ENCODE measurements around the gene GLTP.
"Not testable (repeated sequence)": the region's sequence is repeated elsewhere in the genome, so short reads cannot be mapped to it uniquely, and the experiment has no call there.

Gene GLTP

DNA sequence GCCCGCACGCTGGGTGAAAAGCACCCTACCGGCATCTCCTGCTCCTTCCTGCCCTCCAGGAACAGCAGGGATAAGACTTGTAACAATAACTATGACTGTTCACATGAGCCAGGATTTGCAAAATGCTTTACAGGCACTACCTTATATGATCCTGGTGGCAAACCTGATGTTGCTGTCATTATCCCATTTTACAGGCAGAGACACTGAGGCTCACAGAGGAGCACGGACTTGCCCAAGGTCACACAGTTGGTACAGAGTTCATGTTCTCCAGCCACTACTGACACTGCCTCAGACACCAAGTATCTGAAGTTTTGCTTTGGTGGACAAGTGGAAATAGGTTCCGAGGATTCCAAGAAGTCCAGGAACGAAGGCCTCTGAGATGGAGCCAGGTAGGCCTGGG is 22.6 kb downstream of the GLTP start:
- no peaks in the 10 kb centered on the region for H3K79me2 ChIP-seq (ENCODE audit: insufficient read depth, low read length)
- H2AFZ ChIP-seq (ENCODE audit: low read length), result no peak overlapping the region
- H3K4me2 ChIP-seq (ENCODE audit: low read depth, low read length, poor library complexity, severe bottlenecking), result no peak overlapping the region
- H3F3A ChIP-seq (ENCODE audit: low read depth), result no peaks in the 10 kb centered on the region
- TF ChIP-seq EZH2phosphoT487 (IDR thresholded peaks at IDR 0.05; ENCODE audit: borderline replicate concordance), result no peak
- TF ChIP-seq, protein P1, sequence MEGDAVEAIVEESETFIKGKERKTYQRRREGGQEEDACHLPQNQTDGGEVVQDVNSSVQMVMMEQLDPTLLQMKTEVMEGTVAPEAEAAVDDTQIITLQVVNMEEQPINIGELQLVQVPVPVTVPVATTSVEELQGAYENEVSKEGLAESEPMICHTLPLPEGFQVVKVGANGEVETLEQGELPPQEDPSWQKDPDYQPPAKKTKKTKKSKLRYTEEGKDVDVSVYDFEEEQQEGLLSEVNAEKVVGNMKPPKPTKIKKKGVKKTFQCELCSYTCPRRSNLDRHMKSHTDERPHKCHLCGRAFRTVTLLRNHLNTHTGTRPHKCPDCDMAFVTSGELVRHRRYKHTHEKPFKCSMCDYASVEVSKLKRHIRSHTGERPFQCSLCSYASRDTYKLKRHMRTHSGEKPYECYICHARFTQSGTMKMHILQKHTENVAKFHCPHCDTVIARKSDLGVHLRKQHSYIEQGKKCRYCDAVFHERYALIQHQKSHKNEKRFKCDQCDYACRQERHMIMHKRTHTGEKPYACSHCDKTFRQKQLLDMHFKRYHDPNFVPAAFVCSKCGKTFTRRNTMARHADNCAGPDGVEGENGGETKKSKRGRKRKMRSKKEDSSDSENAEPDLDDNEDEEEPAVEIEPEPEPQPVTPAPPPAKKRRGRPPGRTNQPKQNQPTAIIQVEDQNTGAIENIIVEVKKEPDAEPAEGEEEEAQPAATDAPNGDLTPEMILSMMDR (conservative IDR thresholded peaks at IDR 0.05; ENCODE audit: low read length), result no peak
- H3K4me3 ChIP-seq (ENCODE audit: low read length, poor library complexity, severe bottlenecking), result no peak overlapping the region
- H3K36me3 ChIP-seq (ENCODE audit: insufficient read depth, low read length), result peaks cover 32% of the 10 kb centered on the region; the same call in 1 of the 2 replicates
- H4K20me1 ChIP-seq (ENCODE audit: insufficient read depth, low read length, poor library complexity, severe bottlenecking), result no peaks in the 10 kb centered on the region
- H3K9ac ChIP-seq (ENCODE audit: low read depth, low read length, poor library complexity, severe bottlenecking), result no peak overlapping the region
- H3K4me1 ChIP-seq (ENCODE audit: insufficient read depth, low read length, poor library complexity, severe bottlenecking), result no peaks in the 10 kb centered on the region
- H3K9me3 ChIP-seq (ENCODE audit: insufficient read depth, low read depth, low read length), result no peaks in the 10 kb centered on the region
- no peaks in the 10 kb centered on the region for H3K9me2 ChIP-seq (replicated peaks; ENCODE audit: low read depth, low read length)
- H3K27me3 ChIP-seq (ENCODE audit: insufficient read depth, low read length, poor library complexity, severe bottlenecking), result no peaks in the 10 kb centered on the region

DNA sequence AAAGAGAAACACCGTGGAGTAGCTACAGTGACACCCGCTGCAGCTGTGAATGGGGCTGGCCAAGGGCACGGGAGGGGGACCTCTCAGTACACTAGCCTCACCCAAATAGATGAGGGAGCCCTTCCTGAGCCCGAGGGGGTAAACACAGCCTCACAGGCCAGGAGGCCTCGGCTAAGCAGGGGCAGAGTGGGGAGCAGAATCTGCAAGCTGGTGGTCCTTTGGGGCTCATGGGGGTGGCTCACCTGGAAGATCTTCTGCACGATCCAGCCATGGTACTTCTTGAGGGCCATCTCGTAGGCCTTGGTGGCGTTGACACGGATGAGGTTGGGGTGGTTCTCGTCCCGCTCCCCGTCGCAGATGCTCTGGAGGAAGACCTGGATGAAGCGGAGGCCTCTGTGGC is 25.0 kb downstream of the GLTP start:
- no peak for TF ChIP-seq EZH2phosphoT487 (IDR thresholded peaks at IDR 0.05; ENCODE audit: borderline replicate concordance)
- TF ChIP-seq, protein P1 (conservative IDR thresholded peaks at IDR 0.05; ENCODE audit: low read length), result no peak
- Histone ChIP-seq H3K79me2 (ENCODE audit: insufficient read depth, low read length) (no peaks in the 10 kb centered on the region), H3K9ac (ENCODE audit: low read depth, low read length, poor library complexity, severe bottlenecking) (no peak overlapping the region), H3K9me2 (replicated peaks; ENCODE audit: low read depth, low read length) (no peaks in the 10 kb centered on the region), H3K9me3 (ENCODE audit: insufficient read depth, low read depth, low read length) (no peaks in the 10 kb centered on the region), H3K4me3 (ENCODE audit: low read length, poor library complexity, severe bottlenecking) (no peak overlapping the region), H2AFZ (ENCODE audit: low read length) (no peak overlapping the region), H4K20me1 (ENCODE audit: insufficient read depth, low read length, poor library complexity, severe bottlenecking) (no peaks in the 10 kb centered on the region), H3K4me2 (ENCODE audit: low read depth, low read length, poor library complexity, severe bottlenecking) (no peak overlapping the region), H3K27me3 (ENCODE audit: insufficient read depth, low read length, poor library complexity, severe bottlenecking) (no peaks in the 10 kb centered on the region), H3K4me1 (ENCODE audit: insufficient read depth, low read length, poor library complexity, severe bottlenecking) (no peaks in the 10 kb centered on the region), H3K36me3 (ENCODE audit: insufficient read depth, low read length) (peaks cover 36% of the 10 kb centered on the region; the same call in 1 of the 2 replicates), H3F3A (ENCODE audit: low read depth) (no peaks in the 10 kb centered on the region)

DNA sequence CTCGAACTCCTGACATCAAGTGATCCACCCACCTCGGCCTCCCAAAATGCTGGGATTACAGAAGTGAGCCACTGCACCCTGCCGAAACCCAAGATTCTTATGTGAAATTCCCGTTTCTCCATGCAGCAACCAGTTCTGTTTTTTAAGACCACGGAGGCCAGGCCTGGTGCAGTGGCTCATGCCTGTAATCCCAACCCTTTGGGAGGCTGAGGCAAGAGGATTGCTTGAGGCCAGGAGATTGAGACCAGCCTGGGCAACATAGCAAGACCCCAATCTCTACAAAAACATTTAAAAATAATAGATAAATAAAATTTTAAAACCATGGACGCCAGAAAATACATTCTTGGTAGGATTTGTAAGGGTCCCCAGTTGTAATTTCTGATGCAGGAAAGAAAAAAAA is 29.8 kb downstream of the GLTP start:
- not testable (repeated sequence) for H3K4me3 ChIP-seq (ENCODE audit: low read length, poor library complexity, severe bottlenecking); H3F3A ChIP-seq (ENCODE audit: low read depth); H3K27me3 ChIP-seq (ENCODE audit: insufficient read depth, low read length, poor library complexity, severe bottlenecking); H3K4me1 ChIP-seq (ENCODE audit: insufficient read depth, low read length, poor library complexity, severe bottlenecking); H3K9me3 ChIP-seq (ENCODE audit: insufficient read depth, low read depth, low read length); H4K20me1 ChIP-seq (ENCODE audit: insufficient read depth, low read length, poor library complexity, severe bottlenecking); H2AFZ ChIP-seq (ENCODE audit: low read length); H3K9ac ChIP-seq (ENCODE audit: low read depth, low read length, poor library complexity, severe bottlenecking); H3K4me2 ChIP-seq (ENCODE audit: low read depth, low read length, poor library complexity, severe bottlenecking); H3K79me2 ChIP-seq (ENCODE audit: insufficient read depth, low read length); H3K9me2 ChIP-seq (replicated peaks; ENCODE audit: low read depth, low read length)
- H3K36me3 ChIP-seq (ENCODE audit: insufficient read depth, low read length), result peaks cover 16% of the 10 kb centered on the region; the same call in 1 of the 2 replicates

DNA sequence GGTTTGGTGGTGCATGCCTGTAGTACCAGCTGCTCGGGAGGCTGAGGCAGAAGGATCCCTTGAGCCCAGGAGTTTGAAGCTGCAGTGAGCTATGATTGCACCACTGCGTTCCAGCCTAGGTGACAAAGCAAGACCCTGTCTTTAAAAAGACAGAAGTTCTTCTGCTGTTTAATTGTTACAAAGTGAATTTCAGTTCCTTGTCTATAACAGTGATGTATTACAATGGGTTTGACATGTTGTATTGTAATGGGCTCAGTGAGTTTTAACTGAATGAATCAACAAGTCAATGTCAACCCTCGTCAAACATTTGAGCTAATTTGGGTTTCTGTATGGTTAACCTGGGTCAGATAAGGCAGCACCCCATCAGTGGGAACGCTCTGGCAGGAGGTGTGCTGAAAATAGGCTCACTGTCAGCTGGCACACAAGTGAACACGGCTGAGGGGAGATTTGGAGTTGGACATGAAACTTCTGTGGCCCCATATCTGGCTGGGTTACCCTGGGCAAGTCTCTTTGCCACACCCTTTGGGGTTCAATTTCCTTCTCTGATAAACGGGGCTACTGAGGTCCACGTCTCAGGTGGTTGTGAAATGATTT is 33.1 kb downstream of the GLTP start:
- TF ChIP-seq, protein P1 (conservative IDR thresholded peaks at IDR 0.05; ENCODE audit: low read length), result no peak
- no peak for TF ChIP-seq EZH2phosphoT487 (IDR thresholded peaks at IDR 0.05; ENCODE audit: borderline replicate concordance)

More for the DNA sequence above, 33.1 kb downstream of the GLTP start:
- Histone ChIP-seq H2AFZ (ENCODE audit: low read length) (no peak overlapping the region), H3K9ac (ENCODE audit: low read depth, low read length, poor library complexity, severe bottlenecking) (no peak overlapping the region), H4K20me1 (ENCODE audit: insufficient read depth, low read length, poor library complexity, severe bottlenecking) (no peaks in the 10 kb centered on the region), H3F3A (ENCODE audit: low read depth) (no peaks in the 10 kb centered on the region), H3K36me3 (ENCODE audit: insufficient read depth, low read length) (peaks cover 2% of the 10 kb centered on the region; the same call in 1 of the 2 replicates), H3K9me2 (replicated peaks; ENCODE audit: low read depth, low read length) (no peaks in the 10 kb centered on the region), H3K79me2 (ENCODE audit: insufficient read depth, low read length) (no peaks in the 10 kb centered on the region), H3K4me1 (ENCODE audit: insufficient read depth, low read length, poor library complexity, severe bottlenecking) (no peaks in the 10 kb centered on the region), H3K27me3 (ENCODE audit: insufficient read depth, low read length, poor library complexity, severe bottlenecking) (no peaks in the 10 kb centered on the region), H3K4me2 (ENCODE audit: low read depth, low read length, poor library complexity, severe bottlenecking) (no peak overlapping the region), H3K4me3 (ENCODE audit: low read length, poor library complexity, severe bottlenecking) (no peak overlapping the region), H3K9me3 (ENCODE audit: insufficient read depth, low read depth, low read length) (no peaks in the 10 kb centered on the region)
